Stimulated activated naive CD4-positive, alpha-beta T cell (primary cell): Measurements from ENCODE around the gene HMCN1.
A peak's percentile ranks its signal among the peaks of the same experiment; 100 is the strongest.

ENCODE experiments used
- DNase-seq, 6 experiments: peaks; one replicate each; lab custom pipeline; 2025; lab: John Stamatoyannopoulos, UW

The HMCN1 gene

DNA sequence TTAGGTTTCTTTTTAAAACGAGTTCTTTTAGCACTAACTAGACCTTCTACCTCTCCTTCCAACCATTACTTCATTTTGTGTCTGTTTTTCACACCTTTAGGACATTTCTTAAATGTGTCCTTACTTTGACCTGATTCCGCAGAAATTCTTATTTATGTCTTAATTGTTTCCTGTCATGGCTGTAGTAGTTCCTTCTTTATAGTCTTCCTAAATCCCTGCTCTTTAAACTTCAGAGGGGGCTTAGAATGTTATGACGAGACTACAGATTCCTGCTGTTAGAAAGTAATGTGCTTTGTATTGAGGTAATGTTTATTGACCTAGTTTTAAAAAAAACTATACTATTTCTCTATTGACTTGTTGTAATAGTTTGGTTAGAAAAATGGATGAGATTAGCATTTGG, 70.4 kb downstream of the HMCN1 start:
- no peak for DNase-seq

DNA sequence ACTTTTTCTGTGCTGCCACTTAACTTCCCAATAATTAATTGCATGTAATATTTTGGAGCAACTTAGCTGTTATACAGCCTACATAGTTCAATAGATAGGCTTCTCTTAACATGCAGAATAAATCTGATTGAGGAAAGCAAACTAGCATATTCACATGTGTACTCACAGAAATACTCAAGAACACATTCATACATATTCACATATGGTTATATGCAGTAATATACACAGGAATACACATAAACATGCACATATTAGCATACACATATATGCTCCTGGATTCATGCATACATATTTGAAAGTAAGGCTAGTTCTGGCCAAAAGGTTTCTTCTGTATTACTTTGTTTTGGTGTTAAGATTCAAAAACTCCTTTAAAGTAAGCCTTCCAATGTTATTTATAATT, 73.1 kb downstream of the HMCN1 start:
- no peak for DNase-seq

DNA sequence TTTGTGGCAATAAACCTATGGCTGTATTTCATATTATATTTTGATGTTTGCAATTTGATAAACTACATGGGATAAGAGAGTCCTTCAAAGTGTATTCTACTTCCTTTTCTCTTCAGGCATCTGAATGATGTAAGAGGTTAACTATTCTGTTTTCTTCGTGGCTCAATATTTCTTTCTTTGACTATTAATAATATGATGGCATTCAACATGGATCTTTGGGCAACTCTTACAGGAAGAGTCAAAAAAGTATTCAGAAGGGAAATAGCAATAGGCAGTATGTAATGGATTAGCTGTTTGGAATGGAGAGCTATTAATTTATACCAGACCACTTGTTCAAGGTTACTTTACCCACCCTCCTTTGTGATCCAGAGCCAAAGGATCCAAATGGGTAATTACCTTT, 74.4 kb downstream of the HMCN1 start:
- DNase-seq: no peak

DNA sequence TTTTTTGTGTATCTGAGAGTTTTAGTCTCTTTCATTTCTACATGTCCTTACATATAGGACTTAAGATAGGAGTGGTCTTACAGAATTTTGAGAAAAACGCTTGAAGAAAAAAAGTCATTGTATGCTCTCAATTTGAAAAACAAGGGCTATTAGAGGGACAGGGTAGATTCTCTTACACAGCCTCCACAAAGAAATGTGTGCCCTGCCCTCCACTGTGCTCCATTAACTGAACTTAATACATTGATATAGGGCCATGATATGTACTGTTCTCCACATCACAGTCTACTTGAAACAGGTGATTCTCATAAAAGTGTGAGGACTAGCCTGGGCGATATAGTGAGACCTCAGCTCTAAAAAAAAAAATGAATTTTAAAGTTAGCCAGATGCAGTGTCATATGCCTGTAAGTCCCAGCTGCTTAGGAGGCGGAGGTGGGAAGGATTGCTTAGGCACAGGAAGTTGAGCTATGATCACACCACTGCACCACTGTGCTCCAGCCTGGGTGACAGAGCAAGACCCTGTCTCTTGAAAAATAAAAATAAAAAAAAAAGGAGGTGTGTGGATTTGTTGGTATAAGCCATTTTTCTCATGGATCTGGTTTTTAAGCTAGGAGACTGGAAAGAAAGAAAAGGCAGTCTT, 77.0 kb downstream of the HMCN1 start:
- DNase-seq: no peak

DNA sequence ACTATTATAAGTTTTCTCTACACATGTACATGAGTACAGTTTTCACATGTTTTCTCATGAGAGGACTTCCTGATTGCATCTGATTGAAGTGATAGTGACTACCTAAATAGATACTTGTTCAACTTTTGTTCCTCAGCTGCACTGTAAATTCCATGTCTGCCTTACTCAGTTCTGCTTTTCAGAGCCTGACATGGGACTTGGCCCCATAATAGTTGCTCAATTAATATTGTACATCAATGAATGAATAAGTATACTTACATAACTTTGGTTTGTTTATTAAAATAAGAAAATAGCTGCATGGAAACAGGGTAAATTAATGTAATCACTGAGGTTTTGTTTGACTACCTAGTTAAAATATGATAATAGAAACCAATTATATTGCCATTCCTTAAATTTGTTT, 78.7 kb downstream of the HMCN1 start:
- DNase-seq: no peak

DNA sequence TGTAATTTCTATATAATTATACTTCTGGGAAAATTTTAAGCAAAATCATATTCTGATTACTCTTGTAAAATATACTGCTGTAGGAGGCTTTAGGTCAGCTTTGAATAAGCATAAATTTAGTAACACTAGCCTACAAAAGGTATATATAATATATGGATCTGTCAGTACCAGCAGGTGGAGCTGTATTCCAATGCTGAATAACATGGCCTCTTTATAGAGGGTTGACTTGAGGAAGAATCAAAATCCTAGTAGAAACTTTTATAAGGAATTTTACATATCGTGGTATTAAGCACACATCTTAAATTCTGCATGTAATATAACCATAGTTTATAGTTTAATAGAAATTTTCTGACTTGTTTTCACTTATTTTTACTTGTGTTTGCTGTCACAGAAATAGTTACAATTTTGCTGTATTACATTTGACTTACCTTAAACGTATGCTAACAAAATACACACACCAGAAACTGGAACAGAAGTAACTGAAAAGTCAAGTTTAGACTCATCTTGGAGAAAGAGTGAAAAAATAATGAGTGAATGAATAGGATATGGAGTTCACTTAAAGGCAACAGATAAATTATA, 79.3 kb downstream of the HMCN1 start:
- DNase-seq: peak in 2 of 6 experiments; percentile 4 to 20

DNA sequence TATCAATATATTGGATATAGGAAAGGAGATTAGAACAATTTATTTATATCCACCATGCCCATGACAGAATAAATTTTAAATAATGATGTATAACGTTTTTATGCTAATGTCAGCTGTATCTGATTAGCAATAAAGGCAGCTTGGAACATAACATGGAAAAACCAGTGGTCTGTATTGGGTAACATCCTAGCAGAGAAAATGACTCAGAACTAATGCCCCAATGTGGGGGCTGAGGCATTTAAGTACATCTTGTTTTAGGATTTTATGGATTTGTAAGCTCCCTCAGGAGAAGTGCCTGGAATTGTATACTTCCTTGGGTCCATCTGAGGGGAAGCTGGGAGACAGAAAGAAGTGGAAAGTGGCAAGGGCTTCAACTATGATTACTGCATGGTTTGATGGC, 82.3 kb downstream of the HMCN1 start:
- no peak for DNase-seq

DNA sequence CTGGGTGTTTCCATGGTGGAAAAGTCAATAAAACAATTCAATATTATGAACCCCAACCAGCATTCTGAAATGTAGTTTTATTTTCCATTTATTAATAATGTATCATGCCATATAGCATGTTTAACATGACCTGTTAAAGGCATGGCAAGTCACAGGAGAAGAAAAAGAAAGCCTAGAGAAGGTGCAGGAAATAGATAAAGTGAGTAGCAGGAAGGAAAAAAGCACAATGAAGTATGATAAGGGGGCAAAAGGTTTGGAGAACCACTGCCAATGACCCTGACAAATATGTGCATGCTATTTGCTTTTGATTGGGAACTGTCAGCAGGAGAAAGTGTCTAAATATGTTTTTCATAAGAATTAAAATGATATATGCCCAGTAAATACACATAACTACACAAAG, 85.6 kb downstream of the HMCN1 start:
- no peak for DNase-seq

DNA sequence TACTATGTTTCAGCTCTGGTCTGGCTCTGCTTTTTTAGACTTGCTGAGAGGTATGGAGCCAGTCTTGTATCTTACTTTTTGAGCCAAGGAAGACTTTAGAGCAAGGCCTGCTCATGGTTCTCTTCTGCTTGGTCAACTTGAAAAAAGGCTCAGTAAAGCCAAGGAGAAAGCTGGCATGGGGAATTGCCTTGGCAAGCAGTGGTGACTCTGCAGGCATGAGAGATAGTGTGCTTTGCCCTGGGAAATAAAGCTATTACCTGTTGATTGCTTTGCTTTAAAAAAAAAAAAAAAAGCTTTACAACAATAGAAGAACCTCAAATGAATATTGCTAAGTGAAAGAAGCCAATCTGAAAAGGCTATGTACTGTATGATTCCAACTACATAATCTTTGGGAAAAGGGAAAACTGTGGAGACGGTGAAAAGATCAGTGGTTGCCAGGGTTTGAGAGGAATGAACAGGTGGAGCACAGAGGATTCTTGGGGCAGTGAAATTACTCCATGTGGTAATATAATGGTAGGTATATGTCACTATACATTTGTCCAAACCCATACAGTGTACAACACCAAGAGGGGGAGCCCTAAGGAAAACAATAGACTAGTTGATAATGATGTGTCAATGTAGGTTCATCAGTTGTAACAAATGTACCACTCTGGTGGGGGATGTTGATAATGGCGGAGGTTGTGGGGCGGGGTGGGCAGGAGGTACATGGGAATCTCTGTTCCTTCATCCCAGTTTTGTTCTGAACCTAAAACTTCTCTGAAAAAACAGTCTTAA, 87.6 kb downstream of the HMCN1 start:
- no peak for DNase-seq

DNA sequence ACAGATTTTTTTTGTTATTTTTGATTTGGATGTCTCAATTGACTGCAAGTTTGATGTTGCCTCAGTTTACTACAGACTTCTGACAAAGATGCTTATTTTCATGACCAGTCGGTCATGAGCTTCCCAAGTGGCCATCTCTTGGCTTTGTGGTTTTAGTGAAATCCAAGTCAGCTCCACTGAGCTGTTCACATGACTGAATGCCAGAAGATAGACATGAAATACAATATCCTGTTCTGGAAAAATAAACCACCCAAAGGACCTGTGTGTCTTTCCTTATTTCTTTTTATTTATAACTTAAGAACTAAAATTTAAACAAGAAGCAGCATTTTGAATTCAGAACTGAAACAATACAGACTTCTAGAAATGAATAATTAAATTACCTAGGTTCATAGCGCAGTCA, 89.3 kb downstream of the HMCN1 start:
- no peak for DNase-seq

DNA sequence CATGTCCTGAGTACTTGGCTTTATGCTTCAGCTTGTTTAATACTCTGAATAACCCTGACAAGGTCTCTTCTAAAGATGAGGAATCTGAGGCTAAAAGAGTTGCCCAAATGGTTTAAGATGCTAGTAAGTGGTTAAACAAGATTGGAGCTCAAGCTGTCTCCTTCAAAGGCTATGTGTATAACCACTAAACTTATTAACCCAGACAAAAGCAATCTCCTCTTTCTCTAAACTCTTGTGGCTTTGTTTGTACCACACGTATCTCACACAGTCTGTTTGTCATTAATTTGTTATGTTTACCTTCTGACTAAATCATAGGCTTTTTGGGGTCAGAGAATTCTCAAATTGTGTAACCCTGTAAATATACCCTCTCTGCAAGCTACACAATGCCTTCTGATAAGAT, 89.9 kb downstream of the HMCN1 start:
- no peak for DNase-seq

DNA sequence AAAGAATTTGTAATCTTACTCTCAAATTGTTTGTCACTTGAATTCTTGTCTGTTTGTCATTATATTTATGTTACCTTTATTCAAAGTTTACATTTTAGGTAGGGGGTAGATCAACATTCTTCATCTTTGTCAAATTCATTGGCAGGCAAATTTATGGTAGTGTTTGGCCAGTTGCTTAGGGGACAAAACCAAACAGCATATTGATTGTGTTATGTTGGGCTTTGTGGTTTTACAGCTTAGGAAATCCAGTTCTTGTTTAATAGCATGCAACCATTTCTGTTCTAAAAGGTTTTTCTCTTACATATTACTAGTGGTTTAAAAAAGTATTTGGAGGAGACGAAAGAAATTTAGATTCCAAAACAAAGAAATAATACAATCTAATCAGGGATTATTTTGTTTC, 91.4 kb downstream of the HMCN1 start:
- DNase-seq: no peak

DNA sequence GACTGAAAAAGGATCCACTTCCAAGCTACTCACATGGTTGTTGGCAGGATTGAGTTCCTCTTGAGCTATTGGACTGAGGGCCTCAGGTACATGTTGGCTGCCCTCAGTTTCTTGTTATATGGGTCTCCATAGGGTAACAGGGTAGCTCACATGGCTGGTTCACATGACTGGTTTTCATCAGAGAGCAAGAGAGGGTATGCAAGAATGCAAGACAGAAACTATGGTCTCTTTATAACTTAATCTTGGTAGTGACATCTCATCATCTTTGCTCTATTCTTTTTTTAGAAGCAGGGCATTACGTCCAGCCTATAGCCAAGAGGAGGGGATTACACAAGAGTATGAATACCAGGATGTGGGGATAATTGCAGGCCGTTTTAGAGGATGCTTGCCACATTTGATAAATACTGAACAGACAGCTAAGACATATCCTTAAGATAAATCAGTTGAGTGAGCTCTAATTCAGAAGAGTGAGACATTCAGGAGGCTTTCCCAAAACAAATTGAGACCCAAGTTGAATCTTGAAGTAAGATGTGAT, 100.2 kb downstream of the HMCN1 start:
- DNase-seq: no peak

DNA sequence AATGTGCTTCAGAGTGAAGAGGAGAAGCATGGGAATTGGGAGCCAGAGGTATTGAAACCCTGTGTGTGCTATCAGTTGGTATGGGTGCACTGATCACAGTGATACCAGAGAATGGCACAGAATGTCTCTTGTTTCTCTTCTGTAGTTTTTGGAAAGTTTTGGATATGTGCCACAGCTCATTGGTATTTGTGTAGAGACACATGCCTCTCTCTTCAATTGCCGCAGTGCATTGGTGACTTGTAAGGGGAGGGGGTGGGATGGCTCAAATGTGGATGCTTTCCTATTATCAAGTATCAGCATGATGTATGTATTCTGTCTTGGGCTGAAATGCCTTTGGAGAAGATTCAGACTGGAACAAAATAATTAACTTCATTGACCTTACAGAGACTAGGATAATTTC, 101.0 kb downstream of the HMCN1 start:
- no peak for DNase-seq

DNA sequence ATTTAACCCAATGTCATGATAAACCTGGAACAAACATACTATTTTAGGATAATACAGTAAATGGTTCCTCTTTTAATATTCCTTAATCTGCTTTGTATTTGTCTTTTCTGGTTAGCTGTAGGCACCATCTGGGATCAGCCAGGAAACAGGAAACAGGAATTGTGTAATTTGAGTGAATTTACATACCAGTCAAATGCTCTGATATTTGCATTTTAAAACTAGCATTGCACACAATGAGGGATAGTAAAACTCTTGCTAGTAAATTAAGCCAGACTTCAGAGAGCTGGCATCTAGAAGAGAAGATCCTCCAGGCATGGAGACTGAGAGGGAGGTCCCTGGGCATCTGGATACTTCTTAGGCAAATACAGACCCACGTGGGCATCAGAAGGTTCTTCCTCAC, 103.5 kb downstream of the HMCN1 start:
- DNase-seq: no peak

DNA sequence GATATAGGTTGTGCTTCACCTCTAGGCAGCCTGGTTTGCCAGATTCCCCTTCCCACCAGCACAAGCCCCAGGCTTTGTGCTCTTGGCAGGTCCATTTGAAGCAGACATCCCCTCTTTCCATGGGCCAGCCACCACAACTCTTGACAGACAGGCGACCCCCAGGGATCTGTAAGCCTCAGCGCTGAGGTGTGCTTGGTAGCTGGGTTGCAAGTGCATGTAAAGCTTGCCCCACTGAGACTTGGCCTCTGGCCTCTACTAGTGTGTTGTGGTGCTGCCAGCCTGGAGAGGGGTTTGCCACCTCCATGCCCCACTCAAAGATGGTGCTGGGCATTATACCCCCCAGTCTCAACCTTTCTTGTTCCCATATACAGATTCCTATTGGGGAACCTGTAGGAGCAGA, 103.9 kb downstream of the HMCN1 start:
- DNase-seq: no peak

DNA sequence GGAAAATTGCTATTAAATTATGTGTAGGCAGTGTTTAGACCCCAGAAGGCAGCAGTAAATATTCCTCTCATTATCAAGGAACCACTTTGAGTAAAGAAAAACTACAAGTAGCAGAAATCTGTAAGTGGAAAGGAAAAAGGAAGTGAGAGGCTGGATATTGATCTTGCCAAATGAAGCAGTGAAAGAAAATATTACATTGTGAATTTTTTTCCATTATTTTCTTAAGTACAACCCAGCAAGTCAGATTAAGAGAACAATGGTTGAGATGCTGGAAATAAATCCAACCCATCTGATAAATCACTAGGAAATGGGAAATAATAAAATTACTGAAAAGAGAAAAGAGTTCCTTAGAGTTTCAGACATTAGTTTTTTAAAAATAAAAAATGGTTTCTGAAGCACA, 106.7 kb downstream of the HMCN1 start:
- DNase-seq: no peak

DNA sequence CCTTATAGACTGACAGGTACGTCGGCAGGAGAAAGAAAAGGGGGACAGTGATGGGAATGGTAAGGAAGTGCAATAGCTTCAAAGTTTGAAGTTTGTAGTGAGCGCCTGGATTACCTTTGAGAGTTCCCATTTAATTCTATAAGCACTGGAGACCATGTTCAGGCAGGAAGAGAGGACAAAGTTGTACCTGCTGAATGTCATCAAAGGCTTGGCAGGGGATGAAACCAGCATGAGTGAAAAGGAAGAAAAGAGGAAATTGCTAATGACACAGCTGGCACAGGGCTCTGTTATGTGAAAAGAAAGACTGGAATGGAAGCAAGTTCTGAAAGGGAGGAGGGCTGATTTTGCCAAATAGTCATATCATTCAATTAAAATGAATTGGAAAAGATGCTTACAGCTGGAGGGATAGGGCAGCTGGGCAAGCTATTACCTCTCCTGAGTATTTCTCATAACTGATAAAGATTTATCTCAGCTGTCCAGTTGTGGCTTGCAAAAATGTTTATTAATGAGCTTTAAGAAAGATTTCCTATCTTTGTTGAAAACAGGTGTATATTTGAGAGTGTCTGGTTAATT, 109.2 kb downstream of the HMCN1 start:
- no peak for DNase-seq

DNA sequence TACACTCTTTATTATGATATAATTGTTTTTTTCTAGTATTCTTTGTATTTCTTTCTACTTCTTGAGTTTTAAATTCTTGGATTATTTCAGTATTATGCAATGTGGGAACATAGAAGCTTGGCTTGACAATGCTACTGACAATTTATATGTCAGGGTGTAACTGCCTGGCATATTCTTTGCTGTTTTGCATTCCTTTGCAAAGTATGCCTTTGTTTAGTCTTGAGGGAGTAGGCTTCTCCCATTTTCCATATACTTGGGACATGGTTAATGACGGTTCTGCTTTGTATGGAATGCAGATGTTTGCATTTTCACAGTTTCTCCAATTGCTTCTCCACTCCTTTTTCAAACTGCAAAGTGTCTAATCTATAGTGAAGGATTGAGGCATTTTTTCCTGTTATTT, 109.8 kb downstream of the HMCN1 start:
- DNase-seq: no peak

DNA sequence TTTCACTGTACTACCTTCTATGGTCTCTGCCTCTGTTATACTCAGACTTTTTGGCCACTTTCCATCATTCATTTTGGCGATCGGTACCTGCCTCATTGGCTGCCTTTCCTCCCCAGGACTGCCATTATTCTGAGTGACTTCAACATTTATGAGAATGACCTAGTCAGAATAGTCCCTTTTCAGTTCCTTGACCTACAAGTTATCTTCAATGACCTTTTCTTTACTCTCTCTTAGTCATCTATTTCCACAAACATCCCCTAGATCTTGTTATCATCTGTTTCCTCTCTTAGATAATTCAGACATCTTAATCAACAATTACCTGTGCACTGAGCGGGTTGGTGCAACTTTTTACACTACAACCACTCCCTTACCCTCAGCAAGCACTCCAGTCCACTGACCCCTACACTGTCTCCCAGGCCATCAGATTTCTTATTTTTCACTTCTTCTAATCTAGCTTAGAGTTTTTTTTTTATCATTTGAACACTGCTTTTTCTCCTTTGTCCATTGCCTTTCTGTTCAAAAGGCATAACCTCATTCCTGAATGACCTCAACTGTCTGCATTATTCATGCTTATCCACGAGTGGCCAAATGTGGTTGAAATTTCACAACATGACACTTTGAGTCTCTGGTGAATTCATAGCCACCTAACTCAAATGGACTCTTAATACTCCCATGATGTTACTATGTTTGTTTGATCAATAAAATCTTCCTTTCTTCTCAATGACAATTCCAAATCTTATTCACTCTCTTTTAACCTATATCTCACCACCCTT, 112.7 kb downstream of the HMCN1 start:
- DNase-seq: no peak

DNA sequence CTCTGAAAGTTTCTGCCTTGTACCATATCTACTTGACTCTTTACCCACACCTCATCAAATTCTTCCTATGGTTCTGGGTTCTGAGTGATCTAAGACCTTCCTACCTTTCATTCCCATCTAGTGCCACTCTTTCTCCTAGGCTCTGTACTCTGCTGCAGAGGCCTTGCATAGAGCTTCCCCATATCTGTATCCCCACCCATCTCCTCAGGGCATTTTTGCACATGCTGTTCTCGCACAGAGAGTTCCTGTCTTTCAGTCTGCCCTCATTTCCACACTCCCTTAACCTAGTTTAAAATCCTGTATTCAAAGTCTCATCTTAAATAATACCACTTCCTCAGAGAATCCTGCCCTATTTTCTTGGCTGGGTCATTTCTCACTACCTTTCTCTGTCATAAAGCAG, 114.8 kb downstream of the HMCN1 start:
- no peak for DNase-seq

DNA sequence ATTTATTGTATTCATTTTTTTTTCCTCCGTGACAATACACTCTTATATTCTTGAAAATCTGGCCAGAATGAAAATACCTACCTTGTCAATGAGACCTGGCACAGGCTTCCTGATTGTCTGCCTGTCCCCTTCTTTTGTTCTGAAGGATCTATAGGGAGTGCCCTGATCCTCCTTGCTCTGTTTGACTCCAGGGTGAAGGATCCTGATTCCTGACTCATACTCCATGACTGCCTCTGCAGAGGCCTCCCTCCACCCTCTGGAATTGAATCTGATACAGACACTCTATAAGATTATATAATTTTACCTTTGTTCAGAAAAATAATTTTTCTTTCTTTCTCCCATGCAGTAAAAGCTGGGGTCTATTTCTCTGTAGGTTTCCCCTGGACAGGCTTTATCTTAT, 116.2 kb downstream of the HMCN1 start:
- no peak for DNase-seq
